NK-92 (cell line): ENCODE measurements around the gene KRTAP22-1.

Source experiments
- DNase-seq: peaks from one replicate; lab custom pipeline; 2025; ENCODE audit not compliant: unreplicated experiment; lab: John Stamatoyannopoulos, UW

The KRTAP22-1 gene

GRCh38 chr21:30623362-30623761 lies 22.5 kb downstream of the KRTAP22-1 start:
- no peak for DNase-seq

DNA sequence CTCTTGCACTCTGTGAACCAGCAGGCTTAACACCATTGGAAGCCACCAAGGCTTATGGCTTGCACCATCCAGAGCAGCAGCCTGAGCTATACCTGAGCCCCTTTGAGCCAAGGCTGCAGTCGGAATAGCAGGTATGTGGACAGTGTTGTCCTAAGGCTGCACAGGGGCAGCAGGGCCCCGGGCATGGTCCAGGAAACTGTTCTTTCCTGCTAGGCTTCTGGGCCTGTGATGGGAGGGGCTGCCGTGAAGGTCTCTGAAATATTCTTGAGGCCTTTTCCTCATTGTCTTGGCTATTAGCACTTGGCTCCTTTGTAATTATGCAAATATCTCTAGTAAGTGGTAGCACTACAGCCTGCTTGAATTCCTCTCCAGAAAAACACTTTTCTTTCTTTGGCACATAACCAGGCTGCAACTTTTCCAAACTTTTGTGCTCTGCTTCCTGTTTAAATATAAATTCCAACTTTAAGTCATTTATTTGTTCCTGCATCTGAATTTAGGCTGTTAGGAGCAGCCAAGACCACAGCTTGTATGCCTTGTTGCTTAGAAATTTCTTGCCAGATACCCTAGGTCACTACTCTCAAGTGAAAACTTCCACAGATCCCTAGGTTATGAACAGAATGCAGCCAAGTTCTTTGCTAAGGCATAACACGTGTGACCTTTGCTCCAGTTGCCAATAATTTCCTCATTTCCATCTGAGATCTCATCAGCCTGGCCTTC lies 24.7 kb downstream of the KRTAP22-1 start:
- DNase-seq, result no peak

GRCh38 chr21:30628109-30628508 lies 27.2 kb downstream of the KRTAP22-1 start:
- no peak for DNase-seq

DNA sequence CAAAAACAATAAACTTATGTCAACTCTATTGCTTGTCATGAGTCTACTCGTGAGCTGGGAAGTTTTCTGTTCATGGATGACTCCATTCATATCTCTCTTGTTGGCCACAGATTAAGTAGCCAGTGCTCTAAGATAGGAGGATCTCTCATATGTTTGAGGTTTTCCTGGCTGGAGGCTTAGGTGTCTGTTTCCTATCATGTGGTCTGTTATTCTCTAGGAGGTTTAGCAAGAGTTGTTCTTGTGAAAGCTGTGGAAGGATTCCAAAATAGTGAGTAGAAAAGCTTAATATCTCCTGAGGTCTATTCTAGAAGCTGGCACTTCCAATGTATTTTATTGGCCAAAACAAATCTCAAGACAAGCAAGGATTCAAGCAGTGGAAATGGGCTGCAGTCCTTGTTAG lies 28.3 kb downstream of the KRTAP22-1 start:
- DNase-seq, result no peak

DNA sequence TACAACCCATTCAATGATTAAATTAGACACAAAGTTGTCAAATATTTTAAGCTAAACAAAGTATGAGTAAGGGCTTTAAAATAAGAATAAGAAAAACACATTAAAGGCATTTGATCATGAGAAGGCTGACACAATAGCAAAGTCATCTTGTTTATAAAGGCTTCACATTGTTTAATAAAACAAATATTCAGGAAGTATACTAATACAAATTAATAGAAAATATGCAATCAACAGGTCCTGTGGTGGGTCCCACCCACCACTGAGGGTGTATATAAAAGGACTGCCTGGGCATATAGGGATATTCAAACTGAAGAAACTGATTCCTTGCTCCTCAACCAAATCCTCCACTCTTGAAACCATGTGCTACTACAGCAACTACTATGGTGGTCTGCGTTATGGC lies 34.0 kb downstream of the KRTAP22-1 start, which contains the start of gene KRTAP20-2:
Gene KRTAP20-2 (plus strand): TSS at position 301 of the 400 bp plus-strand sequence. CDS start 58 bp downstream, at position 359.
- DNase-seq, result no peak

DNA sequence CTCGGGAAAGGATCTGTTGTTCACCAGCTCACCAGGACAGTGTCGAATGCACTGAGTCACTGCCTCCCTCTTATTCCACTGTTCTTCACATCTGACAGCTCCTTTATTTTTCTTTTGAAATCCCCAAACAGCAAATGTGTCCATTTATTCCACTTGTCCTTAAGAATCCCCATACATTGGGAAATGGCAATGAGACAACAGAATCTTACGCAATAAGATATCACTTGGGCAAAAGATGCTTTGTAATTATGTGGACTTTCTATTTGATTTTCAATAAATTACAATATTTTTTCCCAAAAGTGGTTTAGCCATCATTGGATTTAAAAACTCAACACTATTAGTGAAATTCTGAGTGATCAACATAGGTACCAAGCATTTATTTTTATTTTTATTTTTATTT lies 37.8 kb downstream of the KRTAP22-1 start:
- no peak for DNase-seq

GRCh38 chr21:30642564-30642963 lies 41.7 kb downstream of the KRTAP22-1 start, which contains the start of gene KRTAP20-3:
TSS of gene KRTAP20-3 (plus strand) at chr21:30642864.
- DNase-seq, result no peak

DNA sequence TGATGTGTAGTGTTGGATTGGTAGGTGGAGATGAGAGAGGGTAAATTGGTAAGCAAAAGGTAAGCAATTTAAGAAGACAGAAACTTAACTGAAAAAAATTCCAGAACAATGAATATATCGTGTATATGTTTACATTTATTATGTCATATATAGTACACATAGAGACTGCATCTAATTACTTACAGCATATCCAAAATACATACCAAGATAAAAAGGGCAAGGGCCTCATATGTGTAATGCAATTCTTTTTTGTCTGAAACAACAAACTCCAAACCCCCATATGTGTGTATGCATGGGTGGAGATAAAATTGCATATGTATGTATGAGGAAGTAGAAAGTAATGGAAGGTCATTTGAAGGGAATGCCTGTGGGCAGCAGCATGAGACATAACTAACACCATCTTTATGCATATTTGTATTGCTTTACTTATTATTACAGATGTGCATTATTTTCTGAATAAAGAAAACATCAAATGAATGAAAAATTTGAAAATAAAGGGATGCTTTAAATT lies 46.1 kb downstream of the KRTAP22-1 start:
- DNase-seq, result no peak
